ENCODE data around the gene OR6N1.

DNA sequence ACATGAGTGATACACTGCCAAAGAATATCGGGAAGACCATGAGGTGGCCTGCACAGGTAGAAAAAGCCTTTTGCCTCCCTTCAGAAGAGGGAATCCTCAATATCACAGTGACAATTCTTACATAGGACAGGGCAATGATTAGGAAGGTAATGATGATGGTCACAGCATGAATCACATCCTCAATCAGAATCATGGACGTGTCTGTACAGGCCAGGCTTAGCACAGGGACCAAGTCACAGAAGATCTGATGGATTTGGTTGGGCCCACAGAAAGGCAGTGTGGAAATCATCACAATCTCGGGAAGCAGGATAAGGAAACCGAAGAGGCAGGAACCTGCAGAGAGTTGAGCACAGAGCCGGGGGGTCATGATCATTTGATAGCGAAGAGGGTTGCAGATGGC, 54.7 kb downstream of the OR6N1 start:
- TF ChIP-seq, protein P1, sequence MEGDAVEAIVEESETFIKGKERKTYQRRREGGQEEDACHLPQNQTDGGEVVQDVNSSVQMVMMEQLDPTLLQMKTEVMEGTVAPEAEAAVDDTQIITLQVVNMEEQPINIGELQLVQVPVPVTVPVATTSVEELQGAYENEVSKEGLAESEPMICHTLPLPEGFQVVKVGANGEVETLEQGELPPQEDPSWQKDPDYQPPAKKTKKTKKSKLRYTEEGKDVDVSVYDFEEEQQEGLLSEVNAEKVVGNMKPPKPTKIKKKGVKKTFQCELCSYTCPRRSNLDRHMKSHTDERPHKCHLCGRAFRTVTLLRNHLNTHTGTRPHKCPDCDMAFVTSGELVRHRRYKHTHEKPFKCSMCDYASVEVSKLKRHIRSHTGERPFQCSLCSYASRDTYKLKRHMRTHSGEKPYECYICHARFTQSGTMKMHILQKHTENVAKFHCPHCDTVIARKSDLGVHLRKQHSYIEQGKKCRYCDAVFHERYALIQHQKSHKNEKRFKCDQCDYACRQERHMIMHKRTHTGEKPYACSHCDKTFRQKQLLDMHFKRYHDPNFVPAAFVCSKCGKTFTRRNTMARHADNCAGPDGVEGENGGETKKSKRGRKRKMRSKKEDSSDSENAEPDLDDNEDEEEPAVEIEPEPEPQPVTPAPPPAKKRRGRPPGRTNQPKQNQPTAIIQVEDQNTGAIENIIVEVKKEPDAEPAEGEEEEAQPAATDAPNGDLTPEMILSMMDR (IDR thresholded peaks at IDR 0.05) = no peak
- TF ChIP-seq POLR2A (IDR thresholded peaks at IDR 0.05) = no peak
- no peak for TF ChIP-seq POLR2AphosphoS5 (IDR thresholded peaks at IDR 0.05)

Measured in transverse colon (tissue), 4 donors.